Activated CD4-positive, alpha-beta T cell treated with anti-CD3 and anti-CD28 coated beads, Interleukin-2, amount 50 U/mL, for 48 hours (primary cell): Measurements from ENCODE around the gene CLEC16A.

Experiments used
- DNase-seq, 2 experiments: peaks; one replicate each; pipeline ENCODE4 v3.0.0-alpha.2; 2020

The CLEC16A gene

GRCh38 chr16:10969615-10970014, 25.3 kb downstream of the CLEC16A start:
- DNase-seq = no peak

- no peak for DNase-seq
Observed at GRCh38 chr16:10970065-10970464, 25.7 kb downstream of the CLEC16A start.

GRCh38 chr16:10971560-10971961, 27.2 kb downstream of the CLEC16A start:
- no peak for DNase-seq

- DNase-seq = no peak
Observed at GRCh38 chr16:10972108-10972818, 27.9 kb downstream of the CLEC16A start.

DNA sequence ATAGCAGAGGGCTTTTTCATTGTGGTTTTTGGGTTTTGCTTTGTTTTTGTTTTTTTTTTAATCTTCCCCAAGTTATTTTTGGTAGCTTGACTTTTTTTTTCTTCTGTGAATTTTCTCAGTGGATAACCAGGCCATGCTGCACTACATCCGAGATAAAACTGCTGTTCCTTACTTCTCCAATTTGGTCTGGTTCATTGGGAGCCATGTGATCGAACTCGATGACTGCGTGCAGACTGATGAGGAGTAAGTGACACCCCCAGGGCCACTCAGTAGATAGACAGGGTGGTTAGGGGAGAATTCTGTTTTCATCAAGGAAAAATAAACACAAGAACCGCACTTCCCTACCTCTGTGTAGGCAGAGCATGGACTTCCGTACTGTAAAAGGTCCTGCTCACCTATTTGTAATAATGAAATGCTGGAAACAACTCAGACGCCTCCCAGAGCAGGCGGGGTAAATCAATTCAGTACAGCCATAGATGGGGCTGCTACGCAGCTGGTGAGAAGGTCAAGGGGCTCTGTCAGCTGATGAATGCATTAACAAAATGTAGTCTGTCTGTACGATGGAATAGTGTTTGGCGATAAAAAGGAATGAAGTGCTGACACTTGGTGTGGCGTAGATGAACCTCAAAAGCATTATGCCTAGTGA, 28.6 kb downstream of the CLEC16A start:
- DNase-seq = no peak

DNA sequence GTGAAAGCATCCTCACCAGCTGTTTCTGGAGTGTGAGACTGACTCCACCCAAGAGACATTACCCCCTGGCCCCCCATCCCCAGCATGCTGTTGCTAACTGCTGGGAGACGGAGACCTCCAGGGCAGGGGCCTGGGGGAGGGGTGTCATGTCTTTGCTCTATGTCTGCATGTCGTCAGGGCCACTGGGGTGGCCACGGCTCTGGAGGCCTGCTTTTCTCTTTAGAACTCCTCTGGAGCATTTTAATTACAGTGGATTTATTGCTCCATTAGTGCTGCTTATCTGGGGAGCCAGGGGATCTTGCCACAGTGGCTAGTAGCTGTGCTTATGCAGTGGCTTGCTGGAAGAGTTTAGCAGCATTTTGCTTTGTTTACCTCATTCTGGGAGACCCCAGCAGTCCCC, 32.3 kb downstream of the CLEC16A start:
- DNase-seq = no peak

DNA sequence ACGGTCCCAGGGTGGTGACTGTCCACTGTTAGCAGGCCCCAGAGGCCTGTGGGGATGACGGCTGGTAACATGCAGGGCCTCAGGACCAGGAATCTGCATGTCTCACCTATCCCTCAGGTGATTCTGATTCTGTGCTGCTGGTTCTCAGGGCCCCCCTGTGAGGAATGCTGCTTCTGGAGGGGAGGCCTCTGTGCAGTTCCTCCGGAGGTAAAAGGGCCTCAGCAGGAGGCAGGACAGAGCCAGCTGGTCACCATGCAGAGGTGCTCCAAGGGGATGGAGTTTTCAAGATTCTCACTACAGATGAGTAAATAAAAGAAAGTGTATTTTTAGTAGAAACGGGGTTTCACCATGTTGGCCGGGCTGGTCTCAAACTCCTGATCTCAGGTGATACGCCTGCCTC, 33.8 kb downstream of the CLEC16A start:
- DNase-seq = no peak

GRCh38 chr16:10978871-10979446, 34.6 kb downstream of the CLEC16A start:
- no peak for DNase-seq

DNA sequence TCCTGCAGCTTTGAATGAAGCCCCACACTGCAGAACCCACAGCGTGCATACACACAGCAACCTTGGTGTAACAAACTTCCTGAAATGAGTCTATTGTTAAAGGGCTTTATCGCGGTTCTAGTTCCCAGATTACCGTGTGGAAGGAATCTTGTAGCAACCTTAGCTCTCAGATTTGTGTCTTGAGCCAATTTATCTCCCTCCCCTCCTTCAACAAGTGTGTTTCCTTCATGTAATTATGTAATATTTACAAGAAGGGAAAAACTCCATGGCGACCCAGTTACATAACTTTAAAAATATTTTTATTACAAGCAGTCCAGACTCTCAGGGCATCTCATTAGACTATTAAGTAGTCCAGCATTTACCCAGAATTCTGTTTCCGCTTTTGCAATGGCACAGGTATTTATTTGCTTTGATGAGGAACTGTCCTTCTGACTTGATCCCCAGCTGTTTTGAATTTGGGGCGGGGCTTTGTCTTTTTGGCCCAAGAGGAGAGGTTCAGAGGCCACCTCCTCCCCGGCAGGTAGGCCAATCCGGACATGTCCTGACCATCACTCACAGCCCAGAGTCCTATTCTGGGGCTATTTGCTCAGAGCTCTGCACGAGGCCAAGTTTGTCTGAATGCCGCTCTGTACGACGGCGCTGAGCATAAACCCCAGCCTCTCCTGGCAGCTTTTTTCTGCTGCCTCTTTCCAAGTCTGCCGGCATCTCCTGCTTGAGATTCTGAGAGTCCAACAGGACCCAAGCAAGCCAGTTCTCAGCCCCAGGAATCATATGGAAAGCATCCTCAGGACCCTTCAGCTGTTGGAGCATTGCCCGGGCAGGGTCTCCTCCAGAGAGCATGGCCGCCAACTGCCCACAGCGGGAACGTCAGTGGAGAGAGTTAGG, 35.6 kb downstream of the CLEC16A start:
- DNase-seq = no peak

DNA sequence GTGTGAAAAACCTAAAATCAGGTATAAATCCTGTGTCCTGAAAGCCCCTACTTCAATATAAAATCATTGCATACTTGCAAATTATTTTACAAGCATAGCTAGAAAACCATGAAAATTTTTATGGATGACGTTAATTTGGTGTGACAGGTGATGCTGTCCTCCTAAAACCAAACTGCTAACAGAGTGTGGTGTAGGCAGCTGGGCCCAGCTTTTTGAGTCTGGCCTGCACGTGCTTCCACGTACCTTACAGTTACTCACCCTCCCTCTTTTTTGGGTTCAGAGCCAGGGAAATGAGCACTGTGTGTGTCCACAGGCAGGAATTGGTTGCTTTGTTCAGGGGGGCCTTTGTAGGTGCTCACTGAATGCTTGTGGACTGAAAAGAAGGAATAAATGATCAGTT, 36.4 kb downstream of the CLEC16A start:
- no peak for DNase-seq

DNA sequence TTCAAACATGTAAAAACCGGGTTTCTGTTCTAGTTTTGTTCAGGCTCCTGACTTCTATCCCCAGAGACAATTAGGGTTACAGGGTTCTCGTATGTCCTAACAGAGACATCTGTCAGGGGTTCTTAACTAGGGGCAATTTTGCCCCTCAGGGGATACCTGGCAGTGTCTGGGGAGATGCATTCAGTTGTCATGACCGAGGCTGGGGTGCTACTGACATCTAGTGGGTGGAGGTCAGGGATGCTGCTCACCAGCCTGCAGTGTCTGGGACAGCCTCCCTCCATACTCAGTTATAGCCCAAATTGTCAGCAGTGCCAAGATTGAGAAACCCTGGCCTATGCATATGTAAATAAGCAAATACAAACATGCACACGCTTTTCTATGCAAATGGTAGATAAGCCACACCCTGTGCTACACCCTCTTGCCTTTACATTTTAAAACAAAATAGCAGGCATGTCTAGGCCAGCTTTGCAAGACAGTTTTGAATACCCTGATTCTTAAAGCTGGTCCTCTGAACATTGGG, 37.4 kb downstream of the CLEC16A start:
- peak; percentile 59 to 70 for DNase-seq

GRCh38 chr16:10982465-10983150, 38.2 kb downstream of the CLEC16A start:
- DNase-seq = no peak

GRCh38 chr16:10983159-10983558, 38.8 kb downstream of the CLEC16A start:
- no peak for DNase-seq

DNA sequence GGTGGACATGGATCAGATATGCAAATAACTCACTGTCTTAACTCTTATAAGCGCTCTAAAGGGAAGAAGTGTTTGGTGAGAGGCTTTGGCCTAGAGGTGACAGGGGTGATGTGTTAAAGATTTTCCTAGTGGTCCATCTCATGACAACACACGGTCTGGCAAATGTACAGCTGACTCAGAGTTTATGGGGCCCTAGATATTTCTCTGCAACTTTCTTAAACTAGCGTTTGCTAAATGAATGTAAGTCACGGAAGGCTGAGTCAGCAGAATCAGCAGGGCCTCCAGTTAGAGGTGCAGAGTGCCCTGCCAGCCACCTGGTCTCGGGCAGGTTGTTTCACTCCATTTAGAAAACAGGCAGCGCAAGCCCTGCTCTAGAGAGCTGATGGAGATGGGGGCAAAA, 40.1 kb downstream of the CLEC16A start:
- DNase-seq = no peak

GRCh38 chr16:10987361-10988163, 43.2 kb downstream of the CLEC16A start:
- no peak for DNase-seq

GRCh38 chr16:10988164-10988803, 43.9 kb downstream of the CLEC16A start:
- peak; percentile 85 to 89 for DNase-seq

- DNase-seq = no peak
Observed at GRCh38 chr16:10988879-10989278, 44.5 kb downstream of the CLEC16A start.

GRCh38 chr16:10989559-10989958, 45.2 kb downstream of the CLEC16A start:
- no peak for DNase-seq

DNA sequence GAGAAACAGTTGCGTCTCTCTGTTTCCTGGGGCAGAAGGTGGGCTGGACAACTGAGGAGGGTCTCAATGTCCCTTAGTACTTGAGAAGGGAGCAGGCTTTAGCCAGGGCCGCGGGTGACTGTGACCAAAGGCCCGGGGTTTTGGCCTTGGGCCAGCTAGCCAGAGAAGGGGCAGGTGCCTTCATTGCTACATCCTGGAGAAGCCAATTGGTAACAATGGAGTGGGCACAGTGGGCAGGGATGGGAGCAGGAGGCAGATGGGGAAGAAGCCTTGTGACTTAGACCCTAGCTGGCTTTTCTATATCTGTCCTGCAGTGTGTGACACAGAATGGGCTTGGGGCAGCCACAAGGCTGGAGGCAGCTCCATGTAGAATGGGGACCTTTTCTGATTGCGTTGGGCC, 46.0 kb downstream of the CLEC16A start:
- DNase-seq = no peak

- no peak for DNase-seq
Observed at GRCh38 chr16:10992112-10992511, 47.7 kb downstream of the CLEC16A start.

- DNase-seq = peak; percentile 63 to 76
Observed at GRCh38 chr16:10992797-10993196, 48.4 kb downstream of the CLEC16A start.
